GM13976 (cell line): ENCODE measurements around the gene NXN.

ENCODE experiments used
- DNase-seq: peaks from one replicate; pipeline ENCODE4 v3.0.0; 2012; ENCODE audit warnings: low spot score
- CTCF ChIP-seq: IDR thresholded peaks from 2 replicates; pipeline ENCODE4 v1.5.1; 2012; ENCODE audit warnings: borderline replicate concordance, mild to moderate bottlenecking; ENCODE audit not compliant: insufficient read depth; ENCODE audit errors: extremely low read depth, missing control alignments, control extremely low read depth
- in situ Hi-C: fragments of 300-500 bp; cut with MboI; formaldehyde crosslinking; loops from one replicate; pipeline ENCODE4 v1.12.0; 2022; ENCODE audit warnings: low sequenced_read_pairs, mixed read lengths, inconsistent platforms; ENCODE audit not compliant: unreplicated experiment

Gene NXN

GRCh38 chr17:1021147-1021546 lies 41.6 kb upstream of the NXN start:
- in situ Hi-C loops: no loop called here
- no peak for TF ChIP-seq CTCF
- no peak for DNase-seq

GRCh38 chr17:1019451-1019850 lies 39.9 kb upstream of the NXN start:
- no peak for DNase-seq
- no peak for TF ChIP-seq CTCF
- in situ Hi-C loops: no loop called here

GRCh38 chr17:1018547-1018946 lies 39.0 kb upstream of the NXN start:
- in situ Hi-C loops: no loop called here
- no peak for DNase-seq
- TF ChIP-seq CTCF: no peak

GRCh38 chr17:1013729-1014090 lies 34.1 kb upstream of the NXN start:
- no peak for TF ChIP-seq CTCF
- DNase-seq: no peak
- in situ Hi-C loops: no loop called here

GRCh38 chr17:1012823-1013728 lies 33.5 kb upstream of the NXN start:
- in situ Hi-C loops: no loop called here
- TF ChIP-seq CTCF: no peak
- no peak for DNase-seq

- in situ Hi-C loops: no loop called here
- TF ChIP-seq CTCF: no peak
- DNase-seq: no peak
Measured at GRCh38 chr17:1011760-1012735, 32.5 kb upstream of the NXN start.
